RWPE1 (cell line): ENCODE results near the gene PRR5.

Experiments used
- CTCF ChIA-PET: fragments of 350-600 bp; sonication (Branson Sonifier 250); formaldehyde crosslinking; extraction: SDS; loops from one replicate; lab custom pipeline; 2021; lab: Yijun Ruan, JAX
- POLR2A ChIA-PET: fragments of 400-600 bp; formaldehyde crosslinking; extraction: SDS; loops from one replicate; lab custom pipeline; 2020; ENCODE audit warnings: antibody characterized with exemption; ENCODE audit not compliant: low non-redundant PET; lab: Yijun Ruan, JAX
- DNase-seq: peaks from one replicate; pipeline ENCODE4 v3.0.0; 2012; ENCODE audit warnings: low spot score
- H3K27ac ChIP-seq: fragments of 450-650 bp; 2 replicates; pipeline ENCODE4 v1.5.1; 2017
- CTCF ChIP-seq: fragments of 450-650 bp; conservative IDR thresholded peaks from 2 replicates; pipeline ENCODE4 v1.5.1; 2017; ENCODE audit warnings: low read depth, mild to moderate bottlenecking

The PRR5 gene

DNA sequence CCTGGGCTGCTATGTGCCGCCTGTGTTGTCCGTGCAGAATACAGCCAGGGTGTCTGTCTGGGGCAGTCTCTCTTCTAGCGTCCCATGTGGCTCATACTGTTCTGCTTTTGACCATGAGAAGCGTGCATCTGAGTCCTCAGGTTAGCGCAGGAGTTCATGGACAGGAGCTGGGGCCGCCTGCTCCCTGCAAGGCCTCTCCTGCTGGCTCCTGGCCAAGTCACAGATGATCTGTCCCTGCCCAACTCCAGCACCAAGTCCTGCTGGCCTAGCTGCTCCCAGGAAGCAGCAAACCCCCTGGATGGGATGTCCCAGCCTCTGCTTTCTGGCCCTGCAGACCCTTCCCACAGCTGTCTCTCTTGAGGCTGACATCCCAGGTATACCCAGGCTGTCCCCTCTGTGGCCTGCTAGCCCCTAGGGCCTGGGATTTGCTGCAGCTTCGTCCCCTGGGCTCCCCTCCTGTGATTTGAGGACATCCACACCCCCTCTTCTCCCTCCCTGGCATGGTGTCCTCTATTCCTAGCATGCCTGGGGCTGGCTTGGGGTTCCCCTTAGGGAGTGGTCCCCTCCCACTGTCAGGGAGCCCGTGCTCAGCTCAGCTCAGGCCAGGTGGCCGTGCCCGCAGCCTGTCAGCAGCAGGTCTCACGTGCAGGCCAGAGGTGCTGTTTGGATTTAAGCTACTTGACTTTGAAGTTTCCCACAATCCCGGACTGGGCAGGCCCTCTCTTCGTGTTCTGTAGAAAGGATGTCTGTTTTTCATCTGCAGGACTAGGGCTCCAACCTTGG is 17.8 kb downstream of the PRR5 start:
- no peak for TF ChIP-seq CTCF
- DNase-seq: no peak
- ChIA-PET POLR2A (no interaction called here), CTCF (interaction anchor here (0.5 kb wide), 1 partner anchor 29 kb away, joined by 3 read pairs; no protein-coding TSS in a partner anchor)
- H3K27ac ChIP-seq: no peak overlapping the region

GRCh38 chr22:44721213-44721612 is 19.2 kb downstream of the PRR5 start:
- no peak for TF ChIP-seq CTCF
- POLR2A ChIA-PET: no interaction called here
- CTCF ChIA-PET: interaction anchor here (0.6 kb wide), 1 partner anchor 1647 kb away, joined by 3 read pairs; no protein-coding TSS in a partner anchor
- H3K27ac ChIP-seq: no peak overlapping the region
- DNase-seq: no peak

DNA sequence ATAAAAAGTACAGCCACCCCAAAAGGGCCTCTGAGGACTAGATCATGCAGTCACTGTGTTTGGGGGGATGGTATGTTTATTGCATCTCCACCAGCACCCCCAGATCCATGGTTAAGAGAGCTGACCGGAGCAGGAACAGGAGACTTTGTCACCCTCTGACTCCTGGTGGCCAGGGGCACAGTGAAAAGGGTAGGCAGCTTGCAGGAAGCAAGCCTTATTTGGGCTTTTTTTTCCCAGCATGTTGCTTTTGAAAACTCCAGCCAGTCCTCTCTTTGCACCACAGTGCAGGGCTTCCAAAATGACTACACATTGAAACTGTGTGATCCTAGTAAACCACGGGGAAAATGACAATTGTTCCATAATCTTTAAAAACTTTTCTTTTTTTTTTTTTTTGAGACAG is 20.6 kb downstream of the PRR5 start:
- no peak for TF ChIP-seq CTCF
- ChIA-PET POLR2A (no interaction called here), CTCF (interaction anchor here (0.5 kb wide), 1 partner anchor 631 kb away, joined by 4 read pairs; no protein-coding TSS in a partner anchor)
- DNase-seq: no peak
- no peak overlapping the region for H3K27ac ChIP-seq

GRCh38 chr22:44723801-44724200 is 21.8 kb downstream of the PRR5 start:
- peak; percentile 55 for DNase-seq
- CTCF ChIA-PET: no interaction called here
- H3K27ac ChIP-seq: no peak overlapping the region
- no peak for TF ChIP-seq CTCF
- POLR2A ChIA-PET: no interaction called here

DNA sequence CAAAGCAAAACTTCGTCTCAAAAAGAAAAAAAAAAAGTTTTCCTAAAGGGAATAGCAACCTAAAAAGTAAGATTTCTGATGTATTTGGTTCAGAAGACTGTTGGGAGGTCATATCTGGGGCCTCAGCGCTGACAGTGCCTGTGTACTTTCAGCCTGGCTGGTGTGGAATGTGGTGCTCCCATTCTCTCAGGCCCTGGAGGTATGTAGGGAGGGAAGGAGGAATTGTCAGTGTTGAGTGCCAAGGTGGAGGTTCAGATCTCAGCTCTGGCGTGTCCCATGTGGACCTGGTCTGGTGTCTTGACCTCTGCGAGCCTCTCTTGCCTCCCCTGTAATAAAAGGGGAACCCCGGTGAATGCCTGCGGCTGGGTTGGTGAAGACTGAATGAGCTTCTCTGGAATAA is 22.4 kb downstream of the PRR5 start:
- CTCF ChIA-PET: interaction anchor here (1.3 kb wide), 1 partner anchor 11 kb away, joined by 4 read pairs; no protein-coding TSS in a partner anchor
- TF ChIP-seq CTCF: no peak
- POLR2A ChIA-PET: no interaction called here
- no peak overlapping the region for H3K27ac ChIP-seq
- no peak for DNase-seq

DNA sequence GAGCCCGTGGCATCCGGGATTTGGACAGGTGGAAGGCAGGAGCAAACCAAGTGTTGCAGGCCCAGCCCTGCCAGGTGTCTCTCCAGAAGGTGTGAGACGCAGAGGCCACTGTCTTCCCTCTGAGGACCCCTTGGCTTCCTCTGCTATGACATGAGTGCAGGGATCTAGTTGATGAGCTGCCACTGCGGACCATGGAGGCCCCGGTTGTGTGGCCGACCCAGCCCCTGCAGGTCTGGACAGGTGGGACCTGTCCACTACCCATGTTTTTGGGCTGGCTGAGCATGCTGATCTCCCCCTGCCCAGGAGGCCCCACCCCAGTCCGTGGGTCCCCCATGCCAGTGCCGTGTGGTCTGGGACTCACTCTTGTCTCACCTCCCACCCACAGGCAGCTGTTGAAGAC is 22.9 kb downstream of the PRR5 start:
- ChIA-PET POLR2A (no interaction called here), CTCF (interaction anchor here (1.3 kb wide), 1 partner anchor 10 kb away, joined by 4 read pairs; no protein-coding TSS in a partner anchor)
- no peak overlapping the region for H3K27ac ChIP-seq
- TF ChIP-seq CTCF: no peak
- no peak for DNase-seq
